8988T (cell line): ENCODE data around the gene PLD4.
"Not testable (repeated sequence)": the region's sequence is repeated elsewhere in the genome, so short reads cannot be mapped to it uniquely, and the experiment has no call there.

Source experiments
- DNase-seq: peaks from one replicate; pipeline ENCODE4 v3.0.0; 2011

The PLD4 gene

DNA sequence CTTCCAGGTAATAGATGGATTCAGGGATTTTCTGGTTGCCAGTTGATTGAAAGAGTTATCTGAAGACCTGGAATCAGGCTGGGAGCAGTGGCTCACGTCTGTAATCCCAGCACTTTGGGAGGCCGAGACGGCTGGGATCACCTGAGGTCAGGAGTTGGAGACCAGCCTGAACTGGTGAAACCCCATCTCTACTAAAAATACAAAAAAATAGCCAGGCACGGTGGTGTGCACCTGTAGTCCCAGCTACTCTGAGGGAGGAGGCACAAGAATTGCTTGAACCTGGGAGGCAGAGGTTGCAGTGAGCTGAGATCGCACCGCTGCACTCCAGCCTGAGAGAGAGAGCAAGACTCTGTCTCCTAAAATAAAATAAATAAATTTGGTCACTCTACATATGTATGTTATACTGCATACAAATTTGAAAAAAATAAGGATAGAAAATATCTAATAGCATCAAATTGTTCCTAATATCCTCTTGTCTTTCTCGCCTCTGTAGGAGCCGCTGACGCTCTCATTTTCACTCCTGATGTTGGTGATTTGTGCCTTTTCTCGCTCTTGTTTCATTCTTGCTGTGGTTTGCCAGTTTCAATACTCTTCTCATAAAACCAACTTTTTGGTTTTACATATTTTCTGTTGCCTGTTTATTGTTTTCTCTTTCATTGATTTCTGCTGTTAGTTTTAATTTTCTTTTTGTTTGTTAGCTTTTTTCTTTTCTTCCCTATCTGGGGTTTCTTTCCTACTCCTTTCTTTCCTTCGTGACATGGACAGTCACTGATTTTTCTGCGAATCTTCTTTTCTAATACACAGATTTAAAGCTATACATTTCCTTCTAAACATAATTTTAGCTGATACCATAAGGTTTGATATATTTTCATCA lies 23.8 kb upstream of the PLD4 start:
- no peak for DNase-seq

DNA sequence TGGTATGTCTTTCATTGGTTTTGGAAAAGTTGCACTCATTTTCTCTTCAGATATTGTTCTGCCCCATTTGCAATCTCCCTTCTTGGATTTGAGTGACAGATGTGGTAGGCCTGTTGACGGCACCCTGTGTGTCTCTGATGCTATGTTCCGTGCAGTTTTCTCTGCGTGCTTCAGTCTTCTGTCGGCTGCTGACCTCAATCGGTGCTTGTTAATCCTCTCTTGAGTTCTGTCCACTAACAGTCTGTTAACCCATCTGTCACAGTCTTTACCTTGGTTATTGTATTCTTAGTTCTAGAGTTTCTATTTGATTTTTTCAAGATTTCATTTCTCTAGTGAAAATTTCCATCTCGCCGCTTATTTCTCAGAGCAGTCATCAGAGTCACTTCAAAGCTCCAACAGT lies 20.7 kb upstream of the PLD4 start:
- no peak for DNase-seq

DNA sequence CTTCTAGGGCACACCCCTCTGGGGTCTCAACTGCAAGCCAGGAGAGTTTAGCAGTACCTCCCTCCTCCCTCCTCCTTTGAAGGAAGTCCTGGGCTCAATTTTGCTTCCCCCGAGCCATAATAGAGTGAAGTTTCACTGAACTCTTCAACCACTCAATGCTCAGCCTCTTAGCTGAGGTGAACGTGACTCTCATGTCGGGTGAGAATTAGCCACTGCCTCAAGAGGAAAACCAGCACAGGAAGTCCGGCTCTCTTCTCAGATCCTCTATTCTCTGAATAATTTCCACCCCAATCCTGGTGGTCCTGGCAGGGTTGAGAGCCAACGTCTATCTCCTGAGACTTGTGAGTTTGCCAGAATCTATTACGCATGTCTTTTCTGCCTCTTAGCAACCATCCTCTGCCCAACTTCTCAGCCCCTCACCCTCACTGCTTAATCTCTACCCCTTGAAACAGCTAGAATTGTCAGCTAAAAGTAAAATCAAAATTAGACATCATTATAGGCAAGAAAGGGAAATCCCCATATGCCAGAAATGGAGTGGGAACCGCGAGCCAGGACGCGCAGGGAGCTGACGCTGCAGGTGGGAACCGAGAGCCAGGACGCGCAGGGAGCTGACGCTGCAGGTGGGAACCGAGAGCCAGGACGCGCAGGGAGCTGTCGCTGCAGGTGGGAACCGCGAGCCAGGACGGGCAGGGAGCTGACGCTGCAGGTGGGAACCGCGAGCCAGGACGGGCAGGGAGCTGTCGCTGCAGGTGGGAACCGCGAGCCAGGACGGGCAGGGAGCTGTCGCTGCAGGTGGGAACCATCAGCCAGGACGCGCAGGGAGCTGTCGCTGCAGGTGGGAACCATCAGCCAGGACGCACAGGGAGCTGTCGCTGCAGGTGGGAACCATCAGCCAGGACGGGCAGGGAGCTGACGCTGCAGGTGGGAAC lies 19.8 kb upstream of the PLD4 start:
- DNase-seq = not testable (repeated sequence)

DNA sequence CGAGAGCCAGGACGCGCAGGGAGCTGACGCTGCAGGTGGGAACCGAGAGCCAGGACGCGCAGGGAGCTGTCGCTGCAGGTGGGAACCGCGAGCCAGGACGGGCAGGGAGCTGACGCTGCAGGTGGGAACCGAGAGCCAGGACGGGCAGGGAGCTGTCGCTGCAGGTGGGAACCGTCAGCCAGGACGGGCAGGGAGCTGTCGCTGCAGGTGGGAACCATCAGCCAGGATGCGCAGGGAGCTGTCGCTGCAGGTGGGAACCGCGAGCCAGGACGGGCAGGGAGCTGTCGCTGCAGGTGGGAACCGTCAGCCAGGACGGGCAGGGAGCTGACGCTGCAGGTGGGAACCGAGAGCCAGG lies 19.1 kb upstream of the PLD4 start:
- not testable (repeated sequence) for DNase-seq

DNA sequence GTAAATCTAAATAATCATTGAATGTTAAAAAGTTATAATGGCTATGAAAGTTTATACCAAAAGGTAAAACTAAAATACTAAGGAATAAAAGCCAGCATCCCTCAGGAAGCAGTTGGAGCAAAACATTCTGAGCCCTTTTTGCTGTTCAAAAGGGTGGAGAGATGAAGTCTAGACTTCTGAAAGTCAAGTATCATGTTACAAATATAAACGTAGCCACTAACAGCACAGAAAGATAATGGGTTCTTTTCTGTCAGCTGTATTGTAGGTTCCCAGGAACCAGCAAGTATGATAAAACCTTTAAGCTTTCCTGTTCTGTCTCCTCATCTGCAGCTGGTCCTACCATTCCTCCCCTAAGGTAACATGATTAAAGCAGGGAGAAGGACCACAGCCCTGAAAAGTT lies 16.4 kb upstream of the PLD4 start:
- no peak for DNase-seq

DNA sequence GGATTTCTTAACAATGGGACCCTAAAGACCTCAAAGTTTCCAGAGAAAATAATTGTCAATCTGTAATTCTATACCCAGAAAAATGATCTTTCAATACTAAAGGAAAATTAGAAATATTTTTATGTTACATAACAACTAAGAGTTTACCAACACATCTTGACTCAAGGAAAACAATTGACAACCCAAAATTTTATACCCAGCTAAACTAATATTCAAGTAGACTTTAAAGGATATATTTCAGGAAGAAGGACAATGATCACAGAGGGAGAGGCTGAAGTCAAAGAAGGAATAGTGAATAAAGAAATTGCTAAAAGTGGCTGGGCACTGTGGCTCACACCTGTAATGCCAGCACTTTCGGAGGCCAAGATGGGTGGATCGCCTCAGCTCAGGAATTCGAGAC lies 12.6 kb upstream of the PLD4 start:
- DNase-seq = no peak

DNA sequence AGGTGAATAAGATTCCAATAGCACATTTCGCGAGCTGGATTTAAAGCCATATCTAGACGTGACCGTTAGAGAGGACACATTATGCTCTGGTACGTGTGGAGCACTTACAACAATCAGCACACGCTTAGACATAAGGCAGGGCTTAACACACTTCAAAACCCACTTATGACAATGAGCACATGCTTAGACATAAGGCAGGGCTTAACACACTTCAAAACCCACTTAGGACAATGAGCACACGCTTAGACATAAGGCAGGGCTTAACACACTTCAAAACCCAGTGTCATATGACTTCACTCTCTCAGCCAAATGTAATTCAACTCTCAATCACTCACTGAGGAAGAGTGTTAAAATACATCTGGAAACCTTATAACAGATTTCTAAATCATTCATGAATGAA lies 11.2 kb upstream of the PLD4 start:
- no peak for DNase-seq

DNA sequence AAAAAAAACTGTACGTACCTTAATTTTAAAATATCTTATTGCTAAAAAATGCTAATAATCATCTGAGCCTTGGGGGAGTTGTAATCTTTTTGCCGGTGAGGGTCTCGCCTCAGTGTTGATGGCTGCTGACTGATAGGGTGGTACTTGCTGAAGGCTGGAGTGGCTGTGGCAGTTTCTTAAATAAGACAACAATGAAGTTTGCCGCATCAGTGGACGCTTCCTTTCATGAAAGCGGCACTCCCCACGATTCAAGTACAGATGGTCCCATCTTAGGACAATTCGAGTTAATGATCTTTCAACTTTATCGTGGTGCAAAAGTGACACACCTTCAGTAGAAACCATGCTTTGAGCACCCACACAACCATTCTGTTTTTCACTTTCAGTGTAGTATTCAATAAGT lies 7.6 kb upstream of the PLD4 start:
- DNase-seq = no peak

DNA sequence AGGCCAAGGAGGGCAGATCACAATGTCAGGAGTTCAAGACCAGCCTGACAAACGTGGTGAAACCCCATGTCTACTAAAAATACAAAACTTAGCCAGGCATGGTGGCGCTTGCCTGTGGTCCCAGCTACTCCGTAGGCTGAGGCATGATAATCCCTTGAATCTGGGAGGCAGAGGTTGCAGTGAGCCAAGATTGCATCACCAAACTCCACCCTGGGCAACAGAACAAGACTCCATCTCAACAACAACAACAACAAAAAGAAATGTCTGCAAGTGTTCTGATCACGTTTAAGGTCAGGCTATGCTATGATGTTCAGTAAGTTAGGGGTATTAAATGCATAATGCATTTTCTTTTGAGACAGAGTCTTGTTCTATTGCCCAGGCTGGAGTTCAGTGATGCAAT lies 6.7 kb upstream of the PLD4 start:
- no peak for DNase-seq

DNA sequence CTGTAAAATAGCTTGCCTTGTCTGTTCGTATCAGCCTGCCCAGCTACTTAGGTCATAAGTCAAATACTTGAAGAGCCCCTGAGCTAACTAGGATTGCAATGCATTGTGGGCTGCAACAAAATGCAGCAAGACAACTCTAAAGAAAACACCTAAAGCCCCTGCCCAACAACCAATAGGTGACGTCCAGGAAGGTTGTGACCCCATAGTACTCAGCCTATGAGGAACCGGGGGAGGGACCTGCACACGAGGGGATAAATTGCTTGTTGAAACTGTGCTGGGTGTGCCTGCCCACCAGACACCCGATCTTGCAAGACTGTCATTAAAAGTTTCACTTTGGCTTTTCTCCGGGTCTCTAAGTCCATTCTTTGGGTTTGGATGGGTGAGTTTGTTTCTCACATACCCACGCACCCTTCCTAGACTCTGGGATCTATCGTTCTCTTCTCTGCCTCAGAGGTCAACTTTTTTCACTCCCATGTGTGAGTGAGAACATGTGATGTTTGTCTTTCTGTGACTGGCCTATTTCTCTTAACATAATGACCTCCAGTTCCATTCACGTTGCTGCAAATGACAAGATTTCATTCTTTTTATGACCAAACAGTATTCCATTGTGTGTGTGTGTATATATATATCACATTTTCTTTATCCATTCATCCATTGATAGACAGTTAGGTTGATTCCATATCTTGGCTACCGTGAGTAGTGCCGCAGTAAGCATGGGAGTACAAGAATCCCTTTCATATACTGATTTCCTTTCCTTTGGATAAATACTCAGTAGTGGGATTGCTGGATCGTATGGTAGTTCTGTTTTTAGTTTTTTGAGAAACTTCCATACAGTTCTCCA lies 5.3 kb upstream of the PLD4 start:
- DNase-seq = not testable (repeated sequence)

DNA sequence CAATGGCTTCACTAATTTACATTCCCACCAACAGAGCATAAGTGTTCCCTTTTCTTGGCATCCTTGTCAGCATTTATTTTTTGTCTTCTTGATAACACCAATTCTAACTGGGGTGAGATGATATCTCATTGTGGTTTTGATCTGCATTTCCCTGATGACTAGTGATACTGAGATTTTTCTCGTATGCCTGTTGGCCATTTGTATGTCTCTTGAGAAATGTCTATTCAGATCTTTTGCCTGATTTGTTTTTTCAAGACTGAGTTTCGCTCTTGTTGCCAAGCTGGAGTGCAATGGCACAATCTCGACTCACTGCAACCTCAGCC lies 4.7 kb upstream of the PLD4 start:
- no peak for DNase-seq

DNA sequence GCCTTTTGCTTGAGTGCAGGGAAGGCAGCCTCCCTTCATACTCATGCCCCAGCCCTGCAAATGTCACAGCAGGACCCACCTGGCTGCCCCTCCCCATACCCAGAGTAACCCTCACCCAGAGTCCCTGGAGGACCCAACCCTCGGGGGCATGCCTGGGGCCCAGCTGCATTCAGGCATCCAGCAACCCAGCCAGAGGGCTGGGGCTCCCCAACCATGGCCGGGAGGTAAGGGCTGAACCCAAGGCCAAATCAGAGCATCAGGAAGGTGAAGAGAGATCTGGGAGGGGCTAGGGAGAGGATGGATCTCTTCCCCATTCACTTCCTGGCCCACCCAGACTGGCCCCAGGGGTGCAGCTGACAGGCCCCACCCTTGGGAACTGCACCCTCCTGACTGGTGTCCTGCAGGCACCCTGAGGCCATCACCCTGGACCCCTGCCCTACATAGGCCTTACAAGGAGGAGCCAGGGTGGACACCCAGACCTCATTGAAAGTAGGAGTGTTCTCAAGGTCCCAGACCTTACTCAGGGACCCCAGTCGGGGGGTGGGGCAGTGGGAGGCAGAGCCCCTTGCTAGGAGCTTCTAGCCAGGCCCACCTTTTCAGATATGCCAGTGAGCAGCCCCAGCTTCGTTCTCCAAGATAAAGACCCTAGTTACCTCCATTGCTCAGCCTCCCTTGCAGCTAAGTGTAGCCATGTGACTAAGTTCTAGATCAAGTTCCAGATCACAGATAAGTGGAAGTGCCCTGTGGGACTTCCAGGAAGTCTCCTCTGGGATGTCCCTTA lies 849 bp upstream of the PLD4 start:
- DNase-seq = no peak

DNA sequence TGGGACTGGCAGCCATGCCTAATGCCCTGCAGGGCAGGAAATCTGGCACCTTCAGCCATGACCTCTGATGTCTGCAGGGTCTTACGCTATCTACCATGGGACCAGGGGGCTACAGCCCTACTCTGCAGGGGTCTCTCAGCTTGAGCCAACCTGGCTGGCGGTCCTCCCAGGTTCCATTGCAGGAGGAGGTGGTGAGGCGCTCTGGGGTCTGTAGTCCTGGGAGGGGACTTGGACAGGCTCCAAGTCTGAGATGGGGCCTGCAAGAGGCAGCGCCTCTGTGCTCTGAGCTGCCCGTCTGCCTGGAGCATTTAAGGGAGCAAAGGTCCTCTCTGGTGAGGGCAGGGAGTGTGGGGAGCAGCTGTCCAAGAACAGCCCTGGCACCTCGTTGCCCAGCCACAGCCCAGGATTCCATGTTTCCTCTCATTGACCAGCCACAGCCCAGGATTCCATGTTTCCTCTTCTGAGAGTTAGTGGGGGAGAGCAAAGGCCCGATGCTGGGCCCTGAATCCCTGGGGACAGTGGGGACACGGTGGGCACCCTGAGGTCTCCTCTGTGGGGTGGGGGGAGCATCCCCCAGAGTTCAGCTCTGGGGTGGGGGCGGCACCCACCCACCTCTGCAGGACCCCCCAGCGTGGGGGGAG lies 655 bp downstream of the PLD4 start:
- DNase-seq = no peak

DNA sequence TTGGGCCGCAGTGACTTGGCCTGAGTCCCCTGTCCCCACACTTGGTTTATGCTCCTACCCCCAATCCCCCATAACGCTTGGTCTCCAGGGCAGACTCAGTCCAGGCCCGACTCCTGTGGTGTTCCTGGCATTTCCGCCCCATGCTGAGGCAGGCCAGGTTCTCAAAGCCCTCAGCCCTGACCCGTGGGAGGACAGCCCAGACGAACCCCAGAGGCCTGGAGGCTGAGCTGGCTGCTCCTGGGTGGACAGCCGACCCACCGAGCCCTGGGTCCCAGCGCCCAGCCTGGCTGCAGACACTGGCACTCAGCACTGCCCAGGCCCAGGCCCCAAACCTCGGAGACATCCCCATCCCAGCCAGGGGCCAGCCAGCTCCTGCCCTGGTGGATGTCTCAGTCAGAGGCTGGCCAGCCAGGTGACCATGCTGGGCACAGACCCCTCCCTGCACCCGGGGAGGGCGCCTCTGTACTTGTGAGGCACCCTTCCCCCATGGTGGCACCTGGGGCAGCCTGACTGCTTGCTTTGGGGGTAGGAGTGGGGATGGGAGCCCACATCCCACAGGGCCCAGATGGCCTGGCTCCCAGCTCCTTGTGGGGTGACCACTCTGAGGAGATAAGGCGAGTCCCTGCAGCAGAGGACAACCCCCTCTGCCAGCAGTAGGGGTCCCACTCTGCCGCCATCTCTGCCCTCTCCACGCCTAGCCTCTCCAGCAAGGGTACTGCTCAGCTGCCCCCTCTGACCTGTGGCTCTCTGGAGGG lies 1.4 kb downstream of the PLD4 start:
- no peak for DNase-seq

DNA sequence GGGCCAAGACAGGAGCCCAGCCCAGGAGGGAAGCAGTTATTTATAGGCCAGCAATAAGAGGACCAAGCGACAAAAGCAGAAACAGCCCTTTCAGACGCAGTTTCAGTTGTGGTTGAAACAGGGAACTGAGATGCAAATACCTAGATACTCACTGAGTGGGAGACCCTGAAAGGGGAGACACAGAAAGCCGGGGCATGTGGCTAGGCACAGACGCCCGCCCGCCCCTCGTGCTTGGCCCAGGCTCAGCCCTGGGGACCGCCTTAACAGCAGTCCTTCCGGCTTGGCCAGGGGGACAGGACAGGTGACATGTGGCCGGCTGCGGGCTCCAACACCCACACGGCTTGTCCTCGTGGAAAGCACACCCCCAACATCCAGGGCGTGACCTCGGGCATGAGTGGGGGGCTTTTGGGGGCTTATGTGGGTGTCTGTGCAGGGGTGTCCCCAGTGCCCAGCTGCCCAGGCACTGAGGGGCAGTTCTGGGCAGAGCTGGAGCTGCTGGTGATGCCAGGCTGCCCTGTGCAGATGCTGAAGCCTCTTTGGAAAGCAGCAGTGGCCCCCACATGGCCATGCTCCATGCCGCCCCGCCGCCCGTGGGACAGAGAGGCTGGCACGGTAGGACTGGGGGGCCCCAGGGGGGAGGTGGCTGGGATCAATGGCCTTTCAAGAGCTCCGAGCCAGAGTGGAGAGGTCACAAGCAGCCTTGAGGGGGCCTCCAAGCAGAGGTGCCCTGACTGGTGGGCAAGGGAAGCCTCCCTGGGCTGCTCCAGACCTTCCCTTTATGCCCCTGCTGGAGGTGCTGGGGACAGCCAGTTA lies 2.1 kb downstream of the PLD4 start:
- no peak for DNase-seq

DNA sequence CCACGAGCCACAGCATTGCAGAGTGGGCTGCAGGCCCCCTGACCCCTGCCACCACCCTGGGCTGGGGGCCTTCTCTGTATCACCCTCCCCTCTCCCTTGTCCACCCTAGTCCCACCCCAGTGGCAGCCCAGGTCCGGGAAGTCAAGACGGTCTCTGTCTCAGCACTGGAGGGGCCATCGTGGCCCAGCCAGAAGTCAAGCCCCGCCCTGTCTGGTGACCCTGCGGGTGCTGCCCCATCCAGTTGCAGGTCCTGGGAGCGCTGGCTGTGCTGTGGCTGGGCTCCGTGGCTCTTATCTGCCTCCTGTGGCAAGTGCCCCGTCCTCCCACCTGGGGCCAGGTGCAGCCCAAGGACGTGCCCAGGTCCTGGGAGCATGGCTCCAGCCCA lies 2.7 kb downstream of the PLD4 start:
- no peak for DNase-seq

DNA sequence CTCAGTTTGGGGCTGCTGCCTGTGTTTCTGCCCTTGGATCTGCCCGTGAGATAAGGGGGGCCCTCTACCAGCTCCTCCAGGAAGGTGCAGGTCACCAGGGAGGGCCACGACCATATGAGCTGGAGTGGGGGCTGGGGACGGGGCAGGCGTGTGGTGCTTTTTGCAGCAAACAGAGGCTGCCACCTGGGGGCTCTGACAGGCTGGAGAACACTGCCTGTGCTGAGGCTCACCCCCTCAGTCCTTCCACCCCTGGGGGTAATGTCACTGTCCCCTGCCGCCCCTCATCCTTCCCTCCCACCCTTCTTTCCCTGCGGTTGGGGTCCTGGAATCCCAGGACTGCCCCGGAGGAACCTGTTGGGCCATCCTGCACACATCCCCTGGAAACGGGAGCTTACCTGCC lies 3.2 kb downstream of the PLD4 start:
- DNase-seq = no peak

DNA sequence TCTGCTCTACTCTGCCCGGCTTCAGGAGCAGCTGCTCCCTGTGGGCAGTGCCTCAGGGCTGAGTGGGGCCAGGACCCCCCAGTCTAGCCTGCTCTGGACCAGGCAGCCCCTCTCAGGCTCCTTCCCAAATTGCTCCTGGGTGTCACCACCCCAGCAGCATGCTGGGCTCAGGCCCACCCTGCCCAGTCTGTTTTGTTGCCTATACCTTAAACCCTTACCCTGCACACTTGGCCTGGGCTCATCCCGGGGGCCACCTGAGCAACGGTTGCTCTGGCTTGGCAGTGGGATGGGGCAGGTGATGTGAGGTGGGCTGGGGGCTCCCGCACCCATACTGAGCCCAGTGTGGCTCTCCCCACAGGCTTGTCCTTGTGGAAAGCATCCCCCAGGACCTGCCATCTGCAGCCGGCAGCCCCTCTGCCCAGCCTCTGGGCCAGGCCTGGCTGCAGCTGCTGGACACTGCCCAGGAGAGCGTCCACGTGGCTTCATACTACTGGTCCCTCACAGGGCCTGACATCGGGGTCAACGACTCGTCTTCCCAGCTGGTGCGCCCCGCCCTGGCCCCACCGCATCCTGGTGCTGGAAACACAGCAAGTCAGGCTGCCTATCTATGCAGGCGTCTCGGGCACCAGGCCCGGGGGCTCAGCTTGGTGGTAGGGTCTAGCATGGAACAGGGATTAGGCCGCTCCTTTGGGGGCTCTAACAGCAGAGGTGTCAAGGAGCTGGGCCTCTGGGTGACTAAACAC lies 3.9 kb downstream of the PLD4 start:
- DNase-seq = no peak
